Stimulated activated CD4-positive, alpha-beta T cell treated with anti-CD3 and anti-CD28 coated beads, TNF-alpha, amount 100 ng/mL, for 4 hours (primary cell): ENCODE measurements around the gene OPN1SW.

Experiments
- DNase-seq, 3 experiments: peaks; one replicate each; pipeline ENCODE4 v3.0.0-alpha.2; 2020; ENCODE audit warnings: low read depth in 3 of 3

OPN1SW gene

GRCh38 chr7:128758553-128758952 is 17.0 kb downstream of the OPN1SW start:
- DNase-seq = no peak

- no peak for DNase-seq
Measured at GRCh38 chr7:128757203-128757602, 18.4 kb downstream of the OPN1SW start.

- DNase-seq = no peak
Measured at GRCh38 chr7:128755819-128756476, 19.6 kb downstream of the OPN1SW start.

GRCh38 chr7:128755075-128755818 is 20.3 kb downstream of the OPN1SW start:
- no peak for DNase-seq

- DNase-seq = no peak
Measured at GRCh38 chr7:128752251-128752650, 23.3 kb downstream of the OPN1SW start.

- DNase-seq = no peak
Measured at GRCh38 chr7:128747327-128748079, 28.1 kb downstream of the OPN1SW start.

GRCh38 chr7:128745706-128746105 is 29.9 kb downstream of the OPN1SW start:
- no peak for DNase-seq

- DNase-seq = no peak
Measured at GRCh38 chr7:128744366-128744905, 31.2 kb downstream of the OPN1SW start.

- DNase-seq = no peak
Measured at GRCh38 chr7:128743112-128743772, 32.4 kb downstream of the OPN1SW start.

- no peak for DNase-seq
Measured at GRCh38 chr7:128742206-128742605, 33.4 kb downstream of the OPN1SW start.

- DNase-seq = no peak
Measured at GRCh38 chr7:128741491-128741890, 34.1 kb downstream of the OPN1SW start.

GRCh38 chr7:128740996-128741395 is 34.6 kb downstream of the OPN1SW start:
- no peak for DNase-seq

GRCh38 chr7:128739990-128740682 is 35.5 kb downstream of the OPN1SW start:
- no peak for DNase-seq

GRCh38 chr7:128739048-128739962 is 36.3 kb downstream of the OPN1SW start, which contains the start of gene CALU:
Gene CALU, plus strand, starts transcription at chr7:128739359. Its CDS starts 9,225 bp downstream, at chr7:128748584.
- peak; percentile 80 to 88 (median 86) for DNase-seq

- DNase-seq = no peak
Measured at GRCh38 chr7:128738570-128739047, 37.0 kb downstream of the OPN1SW start.

GRCh38 chr7:128737867-128738385 is 37.7 kb downstream of the OPN1SW start:
- no peak for DNase-seq

GRCh38 chr7:128737441-128737840 is 38.2 kb downstream of the OPN1SW start:
- no peak for DNase-seq

- DNase-seq = no peak
Measured at GRCh38 chr7:128735436-128735835, 40.2 kb downstream of the OPN1SW start.

- DNase-seq = no peak
Measured at GRCh38 chr7:128734890-128735289, 40.7 kb downstream of the OPN1SW start.

GRCh38 chr7:128733278-128733645 is 42.3 kb downstream of the OPN1SW start:
- DNase-seq = no peak
